Adrenal gland (tissue), 5 donors: ENCODE measurements around the gene BAG3.

Experiments used
- POLR2A ChIP-seq, 2 donors: fragments of 450-650 bp; IDR thresholded peaks; one replicate each; pipeline ENCODE4 v1.6.1; 2017; ENCODE audit warnings: antibody characterized with exemption in 2 of 2, mild to moderate bottlenecking in 2 of 2, moderate library complexity in 1 of 2
- TF ChIP-seq, protein P1 (sequence below), 6 experiments: fragments of 450-650 bp in 4 of 6; fragments of 200-600 bp in 2 of 6; sonication (generic) in 1 of 6; IDR thresholded peaks; 1 replicate in 5 of 6; 2 replicates in 1 of 6; pipeline versions ENCODE4 v1.5.1 to v1.8.0; 2016 to 2021; ENCODE audit warnings: antibody characterized with exemption in 6 of 6, mild to moderate bottlenecking in 2 of 6, moderate library complexity in 1 of 6
- donor health status: DM: no; HTN: no; CAD: no.

DNA sequence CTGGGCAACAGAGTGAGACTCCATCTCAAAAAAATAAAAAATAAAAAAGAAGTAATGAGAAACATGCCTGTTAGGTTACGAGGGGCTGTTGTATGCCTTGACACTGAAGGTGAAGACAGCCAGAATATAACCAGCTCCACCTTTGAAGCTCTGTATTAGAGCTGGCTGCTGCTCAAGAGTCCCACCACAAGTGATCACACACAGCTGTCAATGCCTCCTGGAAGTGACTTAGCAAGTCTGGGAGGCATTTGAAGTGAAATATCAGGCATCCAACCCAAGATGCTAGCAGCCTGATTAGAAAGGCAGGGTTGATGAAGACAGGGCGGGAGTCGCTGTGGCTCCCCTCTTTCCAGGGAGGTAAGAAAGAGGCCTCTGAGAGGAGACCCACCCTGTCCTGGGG, 40.5 kb downstream of the BAG3 start:
- no peak for TF ChIP-seq POLR2A (IDR thresholded peaks at IDR 0.05)
- TF ChIP-seq, protein P1, sequence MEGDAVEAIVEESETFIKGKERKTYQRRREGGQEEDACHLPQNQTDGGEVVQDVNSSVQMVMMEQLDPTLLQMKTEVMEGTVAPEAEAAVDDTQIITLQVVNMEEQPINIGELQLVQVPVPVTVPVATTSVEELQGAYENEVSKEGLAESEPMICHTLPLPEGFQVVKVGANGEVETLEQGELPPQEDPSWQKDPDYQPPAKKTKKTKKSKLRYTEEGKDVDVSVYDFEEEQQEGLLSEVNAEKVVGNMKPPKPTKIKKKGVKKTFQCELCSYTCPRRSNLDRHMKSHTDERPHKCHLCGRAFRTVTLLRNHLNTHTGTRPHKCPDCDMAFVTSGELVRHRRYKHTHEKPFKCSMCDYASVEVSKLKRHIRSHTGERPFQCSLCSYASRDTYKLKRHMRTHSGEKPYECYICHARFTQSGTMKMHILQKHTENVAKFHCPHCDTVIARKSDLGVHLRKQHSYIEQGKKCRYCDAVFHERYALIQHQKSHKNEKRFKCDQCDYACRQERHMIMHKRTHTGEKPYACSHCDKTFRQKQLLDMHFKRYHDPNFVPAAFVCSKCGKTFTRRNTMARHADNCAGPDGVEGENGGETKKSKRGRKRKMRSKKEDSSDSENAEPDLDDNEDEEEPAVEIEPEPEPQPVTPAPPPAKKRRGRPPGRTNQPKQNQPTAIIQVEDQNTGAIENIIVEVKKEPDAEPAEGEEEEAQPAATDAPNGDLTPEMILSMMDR (IDR thresholded peaks at IDR 0.05), result no peak
